ENCODE measurements around the gene OVOL1. TPM values are rescaled to one million over a fixed set of nuclear protein-coding genes. Genes with fewer than 3 reads are reported as not detected.

OVOL1 gene
- polyA plus RNA-seq, 3 donors from 2014 or later: not detected

DNA sequence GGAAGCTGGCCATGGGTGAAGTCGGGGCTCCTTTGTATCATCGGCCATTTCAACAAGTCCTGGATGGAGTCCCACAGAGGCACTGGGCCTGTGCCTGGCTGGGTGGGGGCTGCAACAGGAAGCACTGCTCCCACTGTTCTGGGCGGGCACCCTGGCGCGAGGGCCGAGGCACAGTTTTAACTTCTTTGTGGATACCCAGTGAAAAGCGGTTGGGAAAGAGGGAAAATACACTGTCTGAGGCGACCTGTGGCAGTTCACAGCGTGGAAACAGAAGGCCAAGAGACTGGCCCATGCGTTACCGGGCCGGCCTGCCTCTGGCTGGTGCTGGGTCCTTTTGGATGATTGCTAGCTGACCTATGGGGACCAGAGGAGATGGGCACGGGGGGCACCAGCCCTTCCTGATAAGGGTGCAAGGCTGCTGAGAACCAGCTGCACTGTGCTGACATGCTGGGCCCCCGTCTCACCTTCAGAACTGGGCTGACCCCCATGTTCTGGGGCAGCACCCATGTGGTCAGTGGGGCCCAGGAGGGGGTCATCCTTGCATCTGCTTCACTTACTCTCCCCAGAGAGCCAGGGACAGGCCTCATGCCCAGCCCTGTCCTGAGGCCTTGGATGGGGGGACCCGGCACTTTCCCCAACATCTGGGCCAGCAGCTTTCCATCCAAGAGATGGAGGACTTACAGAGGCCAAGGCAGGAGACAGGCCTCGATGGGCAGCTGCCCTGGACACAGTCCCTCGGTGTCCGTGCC is 4.2 kb downstream of the OVOL1 start:
- no peak for DNase-seq
- Mint-ChIP-seq H3K4me1 (peaks cover 18 to 22% of the 10 kb centered on the region in 2 donors), H3K27ac (peak overlapping the region in 4 of 6 donors; percentile 5 to 76 (median 46)), H3K4me3 (peak overlapping the region in 3 of 5 donors; percentile 20 to 53 (median 41)), H3K36me3 (no peaks in the 10 kb centered on the region), H3K27me3 (ENCODE audit: low read depth in 3 of 3) (peaks cover 7 to 19% (median 9%) of the 10 kb centered on the region in 3 donors), H3K9me3 (no peaks in the 10 kb centered on the region)

DNA sequence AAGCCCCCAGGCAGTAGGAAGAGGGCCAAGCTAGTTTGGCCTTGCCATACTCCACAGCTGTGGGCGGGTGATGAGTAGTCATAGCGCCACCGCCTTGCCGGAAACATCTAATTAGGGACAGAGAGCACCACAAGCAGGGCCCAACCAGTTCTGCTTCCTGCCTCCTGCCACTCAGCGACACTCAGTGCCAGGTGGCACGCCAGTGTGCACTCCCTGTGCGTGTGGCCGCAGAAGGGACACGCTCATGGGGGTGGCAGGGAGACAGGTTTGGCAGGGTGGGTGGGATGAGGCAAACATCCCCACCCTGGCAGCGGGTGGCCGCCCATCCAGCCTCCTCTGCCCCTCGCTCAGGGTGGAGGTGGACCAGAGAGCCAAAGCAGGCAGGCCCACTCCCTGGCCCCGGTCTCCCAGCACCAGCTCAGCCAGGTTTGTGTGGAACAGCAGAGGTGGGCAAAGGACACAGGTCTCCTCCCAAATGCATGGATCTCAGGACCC is 4.9 kb downstream of the OVOL1 start:
- H3K27me3 Mint-ChIP-seq (ENCODE audit: low read depth in 3 of 3): peaks cover 8 to 19% (median 9%) of the 10 kb centered on the region in 3 donors
- peaks cover 18 to 21% of the 10 kb centered on the region in 2 donors for H3K4me1 Mint-ChIP-seq
- peak overlapping the region in 4 of 6 donors; percentile 16 to 76 (median 46) for H3K27ac Mint-ChIP-seq
- H3K9me3 Mint-ChIP-seq: no peaks in the 10 kb centered on the region
- peak overlapping the region in 2 of 5 donors; percentile 20 to 41 for H3K4me3 Mint-ChIP-seq
- H3K36me3 Mint-ChIP-seq: no peaks in the 10 kb centered on the region
- DNase-seq: peak in 2 of 3 donors; percentile 48 to 70

GRCh38 chr11:65792456-65792855 is 5.6 kb downstream of the OVOL1 start:
- H3K36me3 Mint-ChIP-seq: no peaks in the 10 kb centered on the region
- peaks cover 18 to 19% of the 10 kb centered on the region in 2 donors for H3K4me1 Mint-ChIP-seq
- peak overlapping the region in 1 of 5 donors; percentile 7 for H3K4me3 Mint-ChIP-seq
- H3K27me3 Mint-ChIP-seq (ENCODE audit: low read depth in 3 of 3): peaks cover 6 to 17% (median 9%) of the 10 kb centered on the region in 3 donors
- H3K27ac Mint-ChIP-seq: peak overlapping the region in 2 of 6 donors; percentile 45 to 76
- no peak for DNase-seq
- H3K9me3 Mint-ChIP-seq: no peaks in the 10 kb centered on the region

DNA sequence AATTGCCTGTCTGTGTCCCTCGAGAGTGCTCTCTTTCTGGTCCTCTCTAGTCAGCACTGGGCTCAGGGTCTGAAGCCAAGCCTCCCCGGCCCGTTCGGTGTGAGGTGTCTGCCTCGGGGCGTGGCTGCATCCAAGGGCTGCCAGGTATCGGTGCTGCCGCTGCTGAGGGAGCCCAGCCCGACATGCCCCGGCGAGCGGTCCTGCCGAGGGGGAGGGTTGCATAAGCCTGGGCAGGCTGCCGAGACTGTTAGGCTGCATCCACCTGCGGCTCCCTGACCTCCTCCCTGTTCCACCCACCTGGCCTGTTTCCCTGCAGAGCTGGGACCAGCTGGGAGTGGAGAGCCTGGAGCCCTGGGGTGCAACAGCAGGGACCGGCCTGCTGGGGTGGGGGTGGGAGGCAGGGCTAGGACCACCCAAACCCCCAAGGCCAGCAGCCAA is 6.3 kb downstream of the OVOL1 start:
- Mint-ChIP-seq H3K4me3 (no peak overlapping the region), H3K27ac (no peak overlapping the region), H3K27me3 (ENCODE audit: low read depth in 3 of 3) (peaks cover 4 to 13% (median 7%) of the 10 kb centered on the region in 3 donors), H3K9me3 (no peaks in the 10 kb centered on the region), H3K36me3 (no peaks in the 10 kb centered on the region), H3K4me1 (peaks cover 13 to 17% of the 10 kb centered on the region in 2 donors)
- DNase-seq: no peak

GRCh38 chr11:65793625-65794400 is 7.0 kb downstream of the OVOL1 start:
- DNase-seq: no peak
- no peak overlapping the region for H3K27ac Mint-ChIP-seq
- H3K36me3 Mint-ChIP-seq: peaks cover 0 to under 1% (median 0%) of the 10 kb centered on the region in 3 donors
- peaks cover 12 to 17% of the 10 kb centered on the region in 2 donors for H3K4me1 Mint-ChIP-seq
- peaks cover 4 to 13% (median 9%) of the 10 kb centered on the region in 3 donors for H3K27me3 Mint-ChIP-seq (ENCODE audit: low read depth in 3 of 3)
- H3K9me3 Mint-ChIP-seq: no peaks in the 10 kb centered on the region
- H3K4me3 Mint-ChIP-seq: no peak overlapping the region

GRCh38 chr11:65794570-65795510 is 8.0 kb downstream of the OVOL1 start:
- Mint-ChIP-seq H3K36me3 (peaks cover 0 to 3% (median 0%) of the 10 kb centered on the region in 3 donors), H3K27ac (no peak overlapping the region), H3K27me3 (ENCODE audit: low read depth in 3 of 3) (peaks cover 3 to 15% (median 4%) of the 10 kb centered on the region in 3 donors), H3K4me1 (peaks cover 12 to 17% of the 10 kb centered on the region in 2 donors), H3K4me3 (no peak overlapping the region), H3K9me3 (no peaks in the 10 kb centered on the region)
- DNase-seq: no peak

GRCh38 chr11:65796726-65797601 is 10.1 kb downstream of the OVOL1 start:
- no peak for DNase-seq
- no peak overlapping the region for H3K27ac Mint-ChIP-seq
- H3K4me3 Mint-ChIP-seq: no peak overlapping the region
- H3K27me3 Mint-ChIP-seq (ENCODE audit: low read depth in 3 of 3): peaks cover 0 to 19% (median 4%) of the 10 kb centered on the region in 3 donors
- H3K36me3 Mint-ChIP-seq: peaks cover 0 to 3% (median 0%) of the 10 kb centered on the region in 3 donors
- H3K9me3 Mint-ChIP-seq: no peaks in the 10 kb centered on the region
- H3K4me1 Mint-ChIP-seq: peaks cover 4% of the 10 kb centered on the region in 2 donors

DNA sequence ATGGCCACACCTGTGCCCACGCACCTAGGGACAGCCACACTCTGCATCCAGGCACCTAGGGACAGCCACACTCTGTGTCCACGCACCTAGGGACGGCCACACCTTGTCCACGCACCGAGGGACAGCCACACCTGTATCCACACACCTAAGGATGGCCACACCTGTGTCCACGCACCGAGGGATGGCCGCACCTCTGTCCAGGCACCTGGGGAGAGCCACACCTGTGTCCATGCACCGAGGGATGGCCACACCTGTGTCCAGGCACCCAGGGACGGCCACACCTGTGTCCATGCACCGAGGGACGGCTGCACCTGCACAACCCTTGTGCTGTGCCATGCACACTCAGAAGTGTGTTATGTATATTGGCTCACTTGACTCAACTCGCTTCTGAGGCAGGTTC is 10.8 kb downstream of the OVOL1 start:
- Mint-ChIP-seq H3K27ac (no peak overlapping the region), H3K36me3 (peaks cover 0 to 3% (median 0%) of the 10 kb centered on the region in 3 donors), H3K4me1 (peaks cover 0 to 1% of the 10 kb centered on the region in 2 donors), H3K4me3 (no peak overlapping the region), H3K9me3 (no peaks in the 10 kb centered on the region), H3K27me3 (ENCODE audit: low read depth in 3 of 3) (peaks cover 0 to 19% (median 4%) of the 10 kb centered on the region in 3 donors)
- DNase-seq: no peak

DNA sequence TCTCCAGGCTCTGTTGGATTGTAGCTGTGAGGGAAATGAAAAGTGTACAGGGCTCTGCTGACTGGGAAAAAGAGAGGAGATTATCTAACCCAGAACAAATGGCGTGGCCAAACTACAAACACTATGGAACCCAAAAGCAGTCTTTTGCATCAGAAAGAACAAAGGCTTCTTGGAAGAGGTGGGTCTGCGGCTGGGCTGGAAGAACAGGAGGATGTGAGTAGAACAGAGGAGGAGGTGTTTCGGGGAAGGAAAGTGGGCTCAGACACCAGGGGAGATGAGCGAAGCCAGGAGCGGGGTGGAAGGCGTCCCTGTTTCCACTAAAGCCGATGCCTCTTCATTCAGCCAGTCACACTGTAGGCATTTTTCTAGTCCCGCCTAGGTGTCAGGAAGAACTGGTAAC is 12.0 kb downstream of the OVOL1 start:
- Mint-ChIP-seq H3K4me3 (no peak overlapping the region), H3K9me3 (no peaks in the 10 kb centered on the region), H3K36me3 (peaks cover 0 to 3% (median 0%) of the 10 kb centered on the region in 3 donors), H3K4me1 (no peaks in the 10 kb centered on the region), H3K27ac (no peak overlapping the region), H3K27me3 (ENCODE audit: low read depth in 3 of 3) (peaks cover 0 to 25% (median 6%) of the 10 kb centered on the region in 3 donors)
- no peak for DNase-seq

DNA sequence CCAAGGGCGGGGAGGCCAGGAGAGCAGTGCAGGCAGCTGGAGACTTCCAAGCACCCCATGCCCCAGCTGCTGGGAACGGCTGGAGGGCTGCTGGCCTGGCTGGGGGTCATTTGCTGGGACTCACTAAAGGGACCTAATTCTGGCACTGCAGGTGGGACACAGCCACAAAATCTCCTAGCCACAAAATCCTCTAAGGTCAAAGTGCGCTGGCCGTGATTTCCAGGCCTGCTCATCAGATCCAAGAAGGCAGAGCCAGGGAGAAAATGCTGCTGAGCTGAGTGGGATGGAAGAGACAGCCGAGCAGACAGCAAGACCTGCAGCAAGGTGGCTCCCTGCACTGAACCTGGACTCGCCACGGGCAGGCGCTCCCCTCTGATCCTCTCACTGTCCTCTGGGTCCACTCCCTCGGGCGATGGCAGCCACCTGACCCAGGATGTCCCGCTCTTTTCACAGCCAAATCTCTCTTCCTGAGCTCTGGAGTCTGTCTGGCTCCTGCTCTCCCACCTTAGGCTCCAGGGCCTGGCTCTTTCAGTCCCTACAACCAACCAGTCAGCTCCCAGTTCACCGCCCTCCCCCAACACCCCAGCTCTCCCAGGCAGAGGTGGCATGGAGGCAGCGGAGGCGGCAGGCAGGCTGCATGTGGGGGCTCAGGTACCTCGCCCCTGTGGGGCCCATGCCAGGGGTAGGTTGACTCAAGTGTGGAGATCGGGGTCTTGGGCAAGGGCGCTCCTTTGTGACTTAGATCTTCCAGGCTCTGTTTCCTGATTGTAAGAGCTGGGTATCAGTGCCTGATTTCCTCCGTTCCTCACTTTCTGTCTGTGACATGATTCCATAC is 14.5 kb downstream of the OVOL1 start:
- H3K4me1 Mint-ChIP-seq: no peaks in the 10 kb centered on the region
- H3K9me3 Mint-ChIP-seq: no peaks in the 10 kb centered on the region
- H3K27ac Mint-ChIP-seq: no peak overlapping the region
- DNase-seq: no peak
- peaks cover 0 to 3% (median 0%) of the 10 kb centered on the region in 3 donors for H3K36me3 Mint-ChIP-seq
- peaks cover 0 to 21% (median 4%) of the 10 kb centered on the region in 3 donors for H3K27me3 Mint-ChIP-seq (ENCODE audit: low read depth in 3 of 3)
- H3K4me3 Mint-ChIP-seq: no peak overlapping the region

- Mint-ChIP-seq H3K9me3 (no peaks in the 10 kb centered on the region), H3K36me3 (peaks cover 0 to 3% (median 0%) of the 10 kb centered on the region in 3 donors), H3K4me1 (no peaks in the 10 kb centered on the region), H3K27ac (no peak overlapping the region), H3K27me3 (ENCODE audit: low read depth in 3 of 3) (peaks cover 0 to 27% (median 4%) of the 10 kb centered on the region in 3 donors), H3K4me3 (no peak overlapping the region)
- DNase-seq: no peak
These were observed 16.0 kb downstream of the OVOL1 start for GRCh38 chr11:65802841-65803240.
